ACC112 (cell line): ENCODE results near the gene PLD4.

ENCODE experiments used
- H2AFZ ChIP-seq: fragments of 200-600 bp; sonication (generic); one replicate; pipeline ENCODE4 v1.6.0; 2017; ENCODE audit warnings: antibody characterized with exemption, low read length; ENCODE audit not compliant: unreplicated experiment
- H3K27ac ChIP-seq: fragments of 200-600 bp; sonication (generic); 2 replicates; pipeline ENCODE4 v1.5.1; 2014; ENCODE audit warnings: low read depth, mild to moderate bottlenecking, antibody characterized with exemption, low read length, moderate library complexity
- H3K27me3 ChIP-seq: fragments of 200-600 bp; sonication (generic); 2 replicates; pipeline ENCODE4 v1.6.1; 2014; ENCODE audit warnings: mild to moderate bottlenecking, antibody characterized with exemption, low read length, moderate library complexity, mixed read lengths; ENCODE audit not compliant: insufficient read depth
- H3K36me3 ChIP-seq: fragments of 200-600 bp; sonication (generic); 2 replicates; pipeline ENCODE4 v1.6.1; 2016; ENCODE audit warnings: mild to moderate bottlenecking, antibody characterized with exemption, low read length, moderate library complexity, mixed read lengths; ENCODE audit not compliant: insufficient read depth
- H3K4me1 ChIP-seq: fragments of 200-600 bp; sonication (generic); one replicate; pipeline ENCODE4 v1.6.1; 2016; ENCODE audit warnings: low read length, mixed read lengths; ENCODE audit not compliant: insufficient read depth, unreplicated experiment, control insufficient read depth
- H3K4me3 ChIP-seq: fragments of 200-600 bp; sonication (generic); 2 replicates; pipeline ENCODE4 v1.5.1; 2014; ENCODE audit warnings: mild to moderate bottlenecking, low read depth, low read length
- H3K79me2 ChIP-seq: fragments of 200-600 bp; sonication (generic); one replicate; pipeline ENCODE4 v1.6.0; 2016; ENCODE audit warnings: low read length; ENCODE audit not compliant: control insufficient read depth, unreplicated experiment, insufficient read depth

PLD4 gene

DNA sequence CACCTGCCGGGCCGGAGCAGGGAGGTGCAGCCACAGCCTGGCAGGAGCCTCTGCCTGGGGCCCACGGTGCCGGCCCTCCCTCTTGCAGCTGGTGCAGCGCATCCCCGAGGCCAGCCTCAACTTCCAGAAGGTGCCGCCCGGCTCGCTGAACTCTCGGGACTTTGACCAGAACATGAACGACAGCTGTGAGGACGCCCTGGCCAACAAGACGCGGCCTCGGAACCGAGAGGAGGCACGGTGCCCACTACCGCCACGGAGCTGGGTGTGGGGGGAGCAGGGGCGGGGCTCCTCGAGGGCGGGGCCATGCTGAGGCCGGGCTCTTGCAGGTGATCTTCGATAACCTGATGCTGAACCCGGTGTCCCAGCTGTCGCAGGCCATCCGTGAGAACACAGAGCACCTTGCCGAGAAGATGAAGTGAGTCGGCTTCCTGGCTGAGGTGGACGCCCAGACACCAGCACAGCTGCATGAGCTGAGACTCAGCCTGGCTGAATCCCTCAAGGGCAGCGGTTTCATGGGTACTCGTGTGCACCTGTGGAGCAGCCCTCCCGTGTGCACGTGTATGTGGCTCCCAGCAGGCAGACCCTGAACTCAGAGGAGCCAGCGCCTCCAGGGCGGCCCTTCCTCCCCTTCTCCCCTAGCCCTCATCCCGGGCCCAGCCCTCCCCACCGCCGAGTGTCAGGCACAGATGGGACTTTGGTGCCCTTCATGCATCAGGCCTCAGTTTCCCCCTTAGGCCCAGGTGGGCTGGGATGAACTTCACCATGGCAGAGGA lies 31.1 kb upstream of the PLD4 start:
- Histone ChIP-seq H3K27ac (no peak overlapping the region), H3K79me2 (no peaks in the 10 kb centered on the region), H2AFZ (no peak overlapping the region), H3K27me3 (no peaks in the 10 kb centered on the region), H3K4me1 (no peaks in the 10 kb centered on the region), H3K36me3 (no peaks in the 10 kb centered on the region), H3K4me3 (no peak overlapping the region)

DNA sequence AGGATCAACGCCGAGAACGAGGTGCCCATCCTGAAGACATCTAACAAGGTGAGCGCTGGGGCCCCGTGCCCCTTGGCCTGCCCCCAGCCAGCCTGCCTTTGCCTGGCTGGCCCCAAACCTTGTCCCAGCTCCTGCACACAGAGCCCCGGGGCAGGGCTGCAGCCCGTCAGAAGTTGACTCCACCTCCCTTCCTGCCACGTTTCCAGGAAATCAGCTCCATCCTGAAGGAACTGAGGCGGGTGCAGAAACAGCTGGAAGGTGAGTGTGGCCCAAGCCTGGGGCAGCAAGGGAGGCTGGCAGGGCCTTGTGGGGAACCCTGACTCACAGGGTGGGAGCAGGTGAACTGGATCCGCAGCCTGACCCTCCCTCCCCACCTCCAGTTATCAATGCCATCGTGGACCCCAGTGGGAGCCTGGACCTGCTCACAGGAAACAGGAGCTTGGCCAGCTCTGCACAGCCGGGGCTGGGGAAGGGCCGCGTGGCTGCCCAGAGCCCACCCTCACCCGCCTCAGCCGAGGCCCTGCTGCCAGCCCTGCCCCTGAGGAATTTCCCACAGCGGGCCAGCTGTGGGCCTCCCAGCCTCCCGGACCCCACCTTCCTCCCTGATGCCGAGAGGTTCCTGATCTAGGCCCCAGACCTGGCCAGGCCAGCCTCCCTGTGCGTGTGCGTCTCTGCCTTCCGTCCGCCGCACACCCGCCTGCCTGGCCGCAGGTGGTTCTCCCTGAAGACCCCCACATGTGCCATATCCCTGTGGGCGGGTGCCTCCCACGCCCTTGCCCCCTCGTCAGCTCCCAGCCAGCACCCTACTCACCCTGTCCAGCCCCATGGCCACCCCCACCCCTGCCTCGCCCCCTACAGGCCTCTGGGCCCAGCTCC lies 30.1 kb upstream of the PLD4 start:
- Histone ChIP-seq H3K79me2 (no peaks in the 10 kb centered on the region), H2AFZ (no peak overlapping the region), H3K4me3 (no peak overlapping the region), H3K27me3 (no peaks in the 10 kb centered on the region), H3K36me3 (no peaks in the 10 kb centered on the region), H3K27ac (no peak overlapping the region), H3K4me1 (no peaks in the 10 kb centered on the region)

DNA sequence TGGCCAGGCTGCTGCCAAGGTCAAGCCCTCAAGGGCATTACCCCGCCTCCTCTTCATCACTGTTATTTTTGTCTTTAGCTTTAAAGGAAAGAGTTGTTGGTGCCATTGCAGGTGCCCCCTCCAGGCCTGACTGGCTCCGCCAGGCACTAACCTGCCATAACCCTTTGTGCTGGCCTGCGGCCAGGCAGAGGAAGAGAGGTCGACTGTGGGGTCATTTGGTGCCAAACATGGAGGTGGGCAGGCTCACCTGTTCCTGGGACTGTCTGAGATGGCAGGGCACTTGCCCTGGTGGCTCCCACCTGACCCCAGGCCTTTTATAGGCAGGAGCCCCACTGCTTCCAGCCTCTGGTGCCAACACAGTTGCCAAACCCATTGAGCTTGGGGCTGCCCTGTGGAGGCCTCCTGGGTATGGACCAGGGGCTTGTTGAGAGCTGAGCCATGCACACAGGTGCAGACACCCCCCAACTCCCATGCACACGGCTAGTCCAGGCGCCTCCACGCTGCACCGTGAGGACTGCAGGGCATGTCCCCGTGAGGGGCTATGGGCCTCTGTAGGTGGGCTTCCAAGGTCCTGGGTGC lies 29.4 kb upstream of the PLD4 start:
- no peaks in the 10 kb centered on the region for H3K4me1 ChIP-seq
- H3K27me3 ChIP-seq: no peaks in the 10 kb centered on the region
- no peak overlapping the region for H2AFZ ChIP-seq
- no peak overlapping the region for H3K4me3 ChIP-seq
- no peak overlapping the region for H3K27ac ChIP-seq
- H3K79me2 ChIP-seq: no peaks in the 10 kb centered on the region
- H3K36me3 ChIP-seq: no peaks in the 10 kb centered on the region

DNA sequence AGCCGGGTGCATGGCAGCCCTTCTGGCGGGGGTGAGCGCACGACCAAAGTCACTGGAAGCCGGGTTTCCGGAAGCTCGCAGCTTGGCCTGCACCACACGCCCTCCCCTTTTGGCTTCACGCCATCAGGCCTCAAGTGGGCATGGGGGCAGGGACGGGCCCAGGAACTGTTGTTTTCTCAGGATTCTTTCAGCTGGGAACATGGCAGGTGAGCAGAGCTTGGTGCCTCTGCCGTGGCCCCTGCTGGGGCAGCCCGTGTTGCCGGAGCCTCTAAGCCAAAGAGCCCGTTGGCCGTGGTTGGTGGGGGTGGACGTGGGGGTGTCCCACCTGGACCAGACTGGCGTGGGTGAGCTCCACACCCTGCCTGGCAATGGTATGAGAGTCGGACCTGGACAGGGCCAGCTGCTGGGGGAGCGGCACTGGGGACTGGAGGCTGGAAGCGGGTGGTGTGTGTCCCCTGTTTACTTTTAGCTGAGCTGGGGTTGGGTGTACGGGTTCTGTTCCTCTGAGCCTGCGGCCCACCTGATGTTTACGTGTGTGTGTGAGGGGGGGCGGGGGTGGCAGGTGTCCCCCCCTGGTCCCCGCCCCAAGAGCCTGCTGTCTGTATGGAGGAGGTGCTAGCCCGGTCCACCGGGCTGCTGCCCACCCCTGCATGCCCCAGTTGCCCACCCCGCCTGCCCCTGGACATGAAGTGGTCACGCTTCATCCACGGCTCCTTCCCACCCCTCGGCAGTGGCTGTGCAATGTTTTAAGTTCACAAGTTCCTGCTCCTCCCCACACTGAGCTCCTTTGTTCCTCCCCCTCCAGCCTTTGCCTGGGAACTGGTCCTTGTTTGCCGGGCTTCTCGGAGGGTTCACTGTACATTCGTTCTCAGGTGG lies 28.7 kb upstream of the PLD4 start:
- Histone ChIP-seq H3K27ac (no peak overlapping the region), H3K79me2 (no peaks in the 10 kb centered on the region), H3K27me3 (no peaks in the 10 kb centered on the region), H3K4me3 (no peak overlapping the region), H2AFZ (no peak overlapping the region), H3K4me1 (no peaks in the 10 kb centered on the region), H3K36me3 (no peaks in the 10 kb centered on the region)

DNA sequence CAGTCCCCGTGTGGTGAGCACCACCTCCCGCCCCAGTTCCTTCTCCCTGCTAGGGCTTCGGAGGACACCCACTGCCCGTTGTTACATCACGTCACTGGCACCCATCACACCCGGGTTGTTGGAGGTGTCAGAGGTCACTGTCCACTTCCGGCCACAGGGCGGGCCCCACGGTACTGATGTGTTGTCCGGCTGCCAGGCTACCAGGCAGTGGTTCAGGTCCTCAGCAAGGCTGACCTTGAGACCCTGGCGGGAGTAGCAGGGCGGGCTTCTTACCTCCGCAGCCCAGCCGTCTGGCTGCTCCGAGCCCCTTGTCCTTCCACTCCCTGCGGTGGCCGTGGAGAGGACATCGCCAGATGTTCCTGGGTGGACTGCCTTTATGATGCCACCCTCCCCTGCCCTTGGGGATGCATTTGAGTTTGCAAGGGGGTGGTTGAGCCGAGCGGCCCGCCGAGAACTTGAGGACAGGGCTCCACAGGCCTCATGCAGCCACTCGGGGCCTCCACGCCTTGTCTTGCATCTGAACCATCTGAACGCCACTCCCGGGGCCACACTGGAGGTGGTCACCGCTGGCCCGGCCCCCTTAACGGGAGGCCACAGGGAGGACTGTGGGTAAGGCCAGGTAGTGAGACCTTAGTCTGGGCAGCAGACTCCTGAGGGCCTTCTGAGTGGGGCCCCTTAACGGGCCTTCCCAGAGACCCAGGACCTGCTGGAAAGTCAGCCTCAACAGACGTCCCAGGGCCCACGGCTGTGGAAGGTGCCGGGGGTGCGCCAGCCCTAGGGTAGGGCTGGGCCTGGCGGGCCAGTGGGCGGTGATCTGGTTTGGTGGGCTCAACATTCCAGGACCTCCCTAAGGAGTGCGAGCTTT lies 27.1 kb upstream of the PLD4 start:
- H2AFZ ChIP-seq: no peak overlapping the region
- H3K79me2 ChIP-seq: no peaks in the 10 kb centered on the region
- no peak overlapping the region for H3K27ac ChIP-seq
- no peak overlapping the region for H3K4me3 ChIP-seq
- H3K27me3 ChIP-seq: no peaks in the 10 kb centered on the region
- no peaks in the 10 kb centered on the region for H3K36me3 ChIP-seq
- H3K4me1 ChIP-seq: no peaks in the 10 kb centered on the region

DNA sequence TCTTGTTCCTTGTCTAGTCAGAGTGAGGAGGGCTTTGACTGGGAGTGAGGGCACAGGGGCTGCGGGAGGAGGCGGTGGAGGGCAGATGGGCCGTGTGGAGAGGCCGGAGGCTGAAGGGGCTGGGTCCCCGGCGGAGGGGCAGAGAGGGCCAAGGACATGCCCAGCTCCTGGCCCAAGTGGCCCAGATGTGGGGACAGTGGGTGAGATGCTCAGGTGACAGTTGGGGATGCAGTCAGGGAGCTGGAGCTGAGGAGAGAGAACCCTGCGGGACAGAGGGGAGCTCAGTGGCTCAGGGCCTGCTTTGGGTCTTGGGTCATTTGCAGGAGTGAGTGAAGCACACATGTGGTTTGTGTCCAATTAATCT lies 26.5 kb upstream of the PLD4 start:
- H3K4me1 ChIP-seq: no peaks in the 10 kb centered on the region
- no peaks in the 10 kb centered on the region for H3K27me3 ChIP-seq
- H3K79me2 ChIP-seq: no peaks in the 10 kb centered on the region
- H2AFZ ChIP-seq: no peak overlapping the region
- H3K27ac ChIP-seq: no peak overlapping the region
- no peaks in the 10 kb centered on the region for H3K36me3 ChIP-seq
- no peak overlapping the region for H3K4me3 ChIP-seq

DNA sequence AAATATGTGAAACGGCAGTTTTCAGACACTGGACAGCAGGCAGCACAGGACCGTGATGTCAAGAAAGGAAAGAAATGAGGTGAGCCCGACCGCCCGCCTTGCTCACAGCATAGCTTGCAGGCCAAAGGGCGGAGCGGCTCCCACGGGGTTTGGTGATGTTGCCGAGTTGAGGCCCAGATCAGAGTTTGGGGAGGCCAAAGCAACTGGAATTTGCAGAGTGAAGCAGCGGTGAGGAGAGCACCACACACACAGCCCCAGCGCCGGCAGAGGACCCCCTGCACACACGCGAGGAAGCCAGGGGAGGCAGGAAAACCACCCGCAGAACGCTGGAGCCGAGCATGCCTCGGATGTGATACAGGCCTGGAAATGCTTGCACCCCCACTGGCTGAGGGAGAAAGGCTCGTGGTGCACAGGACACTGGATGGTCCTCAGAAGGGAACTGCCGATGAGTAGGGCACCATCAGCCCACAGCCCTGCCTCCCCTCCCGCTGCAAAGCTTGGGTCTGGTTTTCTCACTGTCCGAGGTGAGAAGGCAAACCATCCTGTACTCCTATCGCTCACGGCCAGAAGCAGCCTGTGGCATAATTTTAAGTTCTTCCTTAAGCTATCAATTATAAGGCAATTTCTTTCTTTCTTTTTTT lies 25.7 kb upstream of the PLD4 start:
- Histone ChIP-seq H3K4me3 (no peak overlapping the region), H3K27me3 (peaks cover 3% of the 10 kb centered on the region; the same call in 1 of the 2 replicates), H3K27ac (no peak overlapping the region), H2AFZ (no peak overlapping the region), H3K79me2 (no peaks in the 10 kb centered on the region), H3K4me1 (no peaks in the 10 kb centered on the region), H3K36me3 (no peaks in the 10 kb centered on the region)

DNA sequence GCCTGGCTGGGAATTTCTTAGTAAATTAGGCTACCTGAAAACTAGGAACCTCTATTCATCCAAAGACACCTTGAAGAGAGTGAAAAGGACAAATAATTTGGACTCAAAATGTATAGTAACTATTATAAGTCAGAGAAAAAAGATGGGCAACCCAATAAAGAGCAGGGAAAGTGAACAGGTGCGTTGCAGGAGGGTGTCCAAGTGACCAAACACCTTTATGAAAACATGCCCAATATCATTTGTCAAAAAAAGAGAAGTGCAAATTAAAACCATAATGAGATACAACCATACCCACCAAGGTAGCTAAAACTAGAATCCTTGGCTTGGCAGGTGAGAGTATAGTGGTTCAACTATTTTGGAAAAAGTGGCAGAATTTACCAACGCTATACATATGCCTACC lies 24.9 kb upstream of the PLD4 start:
- H3K79me2 ChIP-seq: no peaks in the 10 kb centered on the region
- no peak overlapping the region for H2AFZ ChIP-seq
- H3K36me3 ChIP-seq: no peaks in the 10 kb centered on the region
- H3K4me3 ChIP-seq: no peak overlapping the region
- H3K27ac ChIP-seq: no peak overlapping the region
- no peaks in the 10 kb centered on the region for H3K4me1 ChIP-seq
- H3K27me3 ChIP-seq: peaks cover 11% of the 10 kb centered on the region

DNA sequence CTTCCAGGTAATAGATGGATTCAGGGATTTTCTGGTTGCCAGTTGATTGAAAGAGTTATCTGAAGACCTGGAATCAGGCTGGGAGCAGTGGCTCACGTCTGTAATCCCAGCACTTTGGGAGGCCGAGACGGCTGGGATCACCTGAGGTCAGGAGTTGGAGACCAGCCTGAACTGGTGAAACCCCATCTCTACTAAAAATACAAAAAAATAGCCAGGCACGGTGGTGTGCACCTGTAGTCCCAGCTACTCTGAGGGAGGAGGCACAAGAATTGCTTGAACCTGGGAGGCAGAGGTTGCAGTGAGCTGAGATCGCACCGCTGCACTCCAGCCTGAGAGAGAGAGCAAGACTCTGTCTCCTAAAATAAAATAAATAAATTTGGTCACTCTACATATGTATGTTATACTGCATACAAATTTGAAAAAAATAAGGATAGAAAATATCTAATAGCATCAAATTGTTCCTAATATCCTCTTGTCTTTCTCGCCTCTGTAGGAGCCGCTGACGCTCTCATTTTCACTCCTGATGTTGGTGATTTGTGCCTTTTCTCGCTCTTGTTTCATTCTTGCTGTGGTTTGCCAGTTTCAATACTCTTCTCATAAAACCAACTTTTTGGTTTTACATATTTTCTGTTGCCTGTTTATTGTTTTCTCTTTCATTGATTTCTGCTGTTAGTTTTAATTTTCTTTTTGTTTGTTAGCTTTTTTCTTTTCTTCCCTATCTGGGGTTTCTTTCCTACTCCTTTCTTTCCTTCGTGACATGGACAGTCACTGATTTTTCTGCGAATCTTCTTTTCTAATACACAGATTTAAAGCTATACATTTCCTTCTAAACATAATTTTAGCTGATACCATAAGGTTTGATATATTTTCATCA lies 23.8 kb upstream of the PLD4 start:
- Histone ChIP-seq H3K36me3 (no peaks in the 10 kb centered on the region), H3K27ac (no peak overlapping the region), H3K79me2 (no peaks in the 10 kb centered on the region), H3K4me3 (no peak overlapping the region), H3K27me3 (peaks cover 13% of the 10 kb centered on the region), H3K4me1 (no peaks in the 10 kb centered on the region), H2AFZ (no peak overlapping the region)
